ENCODE data around the gene TMEM178B. TPM values are rescaled to one million over a fixed set of nuclear protein-coding genes. Genes with fewer than 3 reads are reported as not detected.

Gene TMEM178B
- total RNA-seq, 2 experiments from 2014 or later, result 0.06 to 0.21 TPM

DNA sequence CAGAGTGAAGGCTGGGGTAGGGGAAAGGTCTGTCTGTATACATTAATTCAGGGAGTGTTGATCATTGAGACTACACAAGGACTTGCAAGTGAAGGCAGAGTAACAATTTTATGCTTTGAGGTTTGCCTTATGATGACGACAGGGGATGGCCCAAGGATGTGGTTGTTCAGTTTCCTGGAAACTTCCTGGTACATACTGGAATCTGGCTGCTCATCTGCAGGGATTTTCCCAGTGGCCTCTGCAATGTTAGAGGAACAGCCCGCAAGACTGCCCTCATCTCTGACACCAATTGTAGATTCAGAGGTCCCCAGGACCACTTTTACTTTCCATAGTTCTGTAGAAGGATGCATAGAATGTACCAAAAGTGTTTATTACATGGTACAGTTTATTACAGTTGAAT lies 189.6 kb downstream of the TMEM178B start:
- Mint-ChIP-seq H3K4me1 (peaks cover 6% of the 10 kb centered on the region), H3K36me3 (peaks cover 3% of the 10 kb centered on the region), H3K27ac (no peak overlapping the region), H3K4me3 (no peak overlapping the region), H3K9me3 (peaks cover 6% of the 10 kb centered on the region), H3K27me3 (peaks cover 23% of the 10 kb centered on the region)
- no peak for DNase-seq

DNA sequence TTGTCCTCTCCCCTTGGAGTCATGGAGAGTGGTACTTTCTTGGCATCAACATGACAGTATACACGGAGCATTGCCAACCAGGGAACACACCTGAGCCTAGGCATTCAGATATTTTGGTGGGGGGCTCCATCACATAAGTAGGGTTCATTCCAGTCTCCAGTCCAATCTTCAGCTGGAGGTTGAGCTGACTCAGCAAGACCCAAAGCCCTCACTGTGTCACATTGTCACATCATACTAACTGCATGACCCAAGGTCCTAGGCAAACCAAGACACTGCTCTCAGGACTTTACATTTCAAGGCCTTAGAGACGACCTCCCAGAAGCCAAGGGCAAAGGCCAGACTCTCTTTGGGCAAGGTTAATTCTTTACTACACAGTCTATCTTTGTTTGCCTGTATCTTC lies 190.1 kb downstream of the TMEM178B start:
- no peak overlapping the region for H3K4me3 Mint-ChIP-seq

DNA sequence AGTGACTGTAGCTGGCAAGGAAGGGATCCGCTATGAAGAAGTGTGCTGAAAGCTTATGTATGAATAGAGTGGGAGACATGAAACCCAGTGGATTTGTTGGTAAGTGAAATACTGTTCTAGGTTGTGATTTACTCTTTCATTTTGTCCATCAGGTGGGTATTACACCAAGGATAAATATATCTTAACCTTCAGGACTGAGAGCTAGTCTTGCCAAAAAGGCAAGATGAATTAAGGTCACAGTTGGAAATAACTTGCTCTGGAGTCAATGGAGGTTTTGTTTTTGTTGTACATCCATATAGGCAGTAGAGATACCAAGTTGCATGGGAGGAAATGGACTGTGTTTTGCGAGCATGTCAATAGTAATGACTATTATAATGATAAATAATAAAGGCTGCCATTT lies 190.6 kb downstream of the TMEM178B start:
- no peak for DNase-seq
- no peaks in the 10 kb centered on the region for H3K9me3 Mint-ChIP-seq
- no peak overlapping the region for H3K27ac Mint-ChIP-seq
- H3K36me3 Mint-ChIP-seq, result peaks cover 3% of the 10 kb centered on the region
- peaks cover 23% of the 10 kb centered on the region for H3K27me3 Mint-ChIP-seq
- no peak overlapping the region for H3K4me3 Mint-ChIP-seq
- H3K4me1 Mint-ChIP-seq, result peaks cover 6% of the 10 kb centered on the region

More for the DNA sequence above, 190.1 kb downstream of the TMEM178B start:
- peaks cover 3% of the 10 kb centered on the region for H3K36me3 Mint-ChIP-seq
- H3K27ac Mint-ChIP-seq, result no peak overlapping the region
- H3K4me1 Mint-ChIP-seq, result peaks cover 6% of the 10 kb centered on the region
- H3K27me3 Mint-ChIP-seq, result peaks cover 23% of the 10 kb centered on the region
- H3K9me3 Mint-ChIP-seq, result peaks cover 1% of the 10 kb centered on the region
- no peak for DNase-seq

DNA sequence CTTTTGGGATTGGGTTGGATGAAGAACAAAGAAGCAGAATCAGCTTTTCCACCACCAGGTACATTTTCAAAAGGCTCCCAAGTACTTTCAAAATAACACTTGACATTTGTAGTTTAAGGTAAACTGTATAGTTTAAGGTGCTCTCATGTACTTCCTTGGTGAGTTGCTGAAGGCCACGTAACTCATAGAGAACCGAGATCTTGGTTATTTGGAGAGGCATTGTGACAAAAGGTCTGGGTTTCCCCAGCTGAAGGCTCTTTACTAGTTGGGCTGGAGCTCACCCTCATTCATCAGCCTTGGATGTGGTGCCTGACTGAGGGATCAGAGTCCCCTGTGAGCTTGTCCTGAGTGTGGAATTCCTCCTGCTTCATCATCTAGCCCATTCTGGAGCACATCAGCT lies 191.8 kb downstream of the TMEM178B start:
- no peak overlapping the region for H3K27ac Mint-ChIP-seq
- no peak overlapping the region for H3K4me3 Mint-ChIP-seq
- no peaks in the 10 kb centered on the region for H3K9me3 Mint-ChIP-seq
- H3K4me1 Mint-ChIP-seq, result peaks cover 6% of the 10 kb centered on the region
- no peak for DNase-seq
- H3K27me3 Mint-ChIP-seq, result peaks cover 23% of the 10 kb centered on the region
- H3K36me3 Mint-ChIP-seq, result peaks cover 3% of the 10 kb centered on the region

DNA sequence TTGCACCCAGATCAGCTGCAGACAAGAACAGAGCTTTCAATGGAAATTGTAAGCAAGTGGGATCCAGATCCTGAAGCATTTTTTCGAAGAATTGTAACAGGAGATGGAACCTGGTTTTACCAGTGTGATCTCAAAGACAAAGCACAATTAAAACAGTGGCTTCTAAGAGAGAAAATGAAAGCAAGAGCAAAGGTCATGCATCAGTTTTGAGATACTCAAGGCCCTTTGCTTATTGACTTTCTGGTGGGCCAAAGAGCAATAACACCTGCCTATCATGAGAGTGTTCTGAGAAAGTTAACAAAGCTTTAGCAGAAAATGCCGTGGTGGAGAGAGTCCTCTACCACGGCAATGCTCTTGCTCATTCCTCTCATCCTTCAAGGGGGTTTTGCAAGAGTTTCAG lies 194.8 kb downstream of the TMEM178B start:
- H3K9me3 Mint-ChIP-seq, result no peaks in the 10 kb centered on the region
- H3K27me3 Mint-ChIP-seq, result peaks cover 10% of the 10 kb centered on the region
- H3K4me3 Mint-ChIP-seq, result no peak overlapping the region
- H3K27ac Mint-ChIP-seq, result no peak overlapping the region
- peaks cover 2% of the 10 kb centered on the region for H3K4me1 Mint-ChIP-seq
- no peak for DNase-seq
- no peaks in the 10 kb centered on the region for H3K36me3 Mint-ChIP-seq

DNA sequence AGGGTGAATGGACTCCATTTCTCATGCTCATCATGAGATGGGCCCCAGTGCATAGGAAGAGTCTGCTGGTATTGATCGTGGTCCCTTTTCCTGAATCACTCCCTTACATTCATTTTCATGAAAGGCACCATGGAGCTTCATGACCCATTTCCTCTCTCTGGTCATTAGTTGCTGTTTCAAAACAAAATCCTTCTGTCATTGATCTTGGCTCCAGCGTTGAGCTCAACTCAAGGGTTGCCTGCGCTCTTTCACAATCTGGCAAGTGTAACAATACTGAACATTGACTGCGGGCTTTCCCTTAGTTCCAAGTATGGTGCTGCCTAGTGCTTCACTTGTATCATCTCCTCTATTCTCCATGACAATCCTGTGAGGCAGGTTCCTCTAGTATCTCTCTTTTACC lies 197.6 kb downstream of the TMEM178B start:
- no peaks in the 10 kb centered on the region for H3K27me3 Mint-ChIP-seq
- DNase-seq, result no peak
- no peak overlapping the region for H3K4me3 Mint-ChIP-seq
- H3K36me3 Mint-ChIP-seq, result no peaks in the 10 kb centered on the region
- no peaks in the 10 kb centered on the region for H3K4me1 Mint-ChIP-seq
- H3K27ac Mint-ChIP-seq, result no peak overlapping the region
- H3K9me3 Mint-ChIP-seq, result no peaks in the 10 kb centered on the region

DNA sequence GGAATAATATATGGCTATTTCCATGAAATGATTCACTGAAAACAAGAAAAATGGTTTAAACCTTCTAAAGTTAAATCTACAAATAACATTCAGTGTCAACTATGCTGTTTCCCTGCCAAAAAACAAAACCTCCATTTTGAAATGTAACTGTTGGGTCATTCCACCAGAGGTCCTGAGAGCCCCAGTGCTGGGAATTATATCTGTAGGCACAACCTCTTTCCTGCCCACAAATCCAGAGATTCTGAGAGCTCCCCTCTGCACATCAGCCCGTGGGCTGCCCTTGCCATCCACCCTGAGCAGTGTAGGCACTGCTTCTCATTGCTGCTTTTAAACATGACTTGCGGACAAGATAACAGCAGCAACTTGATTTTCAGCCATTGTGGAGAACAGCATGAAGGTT lies 198.6 kb downstream of the TMEM178B start:
- H3K4me1 Mint-ChIP-seq, result no peaks in the 10 kb centered on the region
- no peak for DNase-seq
- no peak overlapping the region for H3K27ac Mint-ChIP-seq
- no peaks in the 10 kb centered on the region for H3K9me3 Mint-ChIP-seq
- H3K27me3 Mint-ChIP-seq, result no peaks in the 10 kb centered on the region
- H3K4me3 Mint-ChIP-seq, result no peak overlapping the region
- H3K36me3 Mint-ChIP-seq, result no peaks in the 10 kb centered on the region

DNA sequence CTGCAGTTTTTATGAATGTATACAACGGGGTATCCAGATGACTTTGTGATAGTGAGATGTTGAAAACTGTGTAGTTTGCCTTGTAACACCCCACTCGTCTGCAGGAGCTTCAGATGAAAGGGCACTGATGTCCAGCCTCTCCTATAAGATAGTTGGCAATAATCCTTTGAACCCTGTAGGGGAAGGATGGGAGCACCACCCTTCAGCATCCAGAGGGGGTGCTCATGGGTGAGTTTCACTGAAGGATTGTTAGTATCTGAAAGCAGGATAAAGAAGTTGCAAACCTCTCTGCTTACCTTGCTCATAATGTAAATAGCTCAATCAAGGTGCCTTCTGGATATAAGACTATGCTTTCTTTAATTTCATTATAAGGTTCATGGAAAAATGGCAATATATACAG lies 201.5 kb downstream of the TMEM178B start:
- no peaks in the 10 kb centered on the region for H3K4me1 Mint-ChIP-seq
- H3K4me3 Mint-ChIP-seq, result no peak overlapping the region
- H3K27ac Mint-ChIP-seq, result no peak overlapping the region
- H3K27me3 Mint-ChIP-seq, result no peaks in the 10 kb centered on the region
- no peak for DNase-seq
- H3K9me3 Mint-ChIP-seq, result no peaks in the 10 kb centered on the region
- H3K36me3 Mint-ChIP-seq, result no peaks in the 10 kb centered on the region

DNA sequence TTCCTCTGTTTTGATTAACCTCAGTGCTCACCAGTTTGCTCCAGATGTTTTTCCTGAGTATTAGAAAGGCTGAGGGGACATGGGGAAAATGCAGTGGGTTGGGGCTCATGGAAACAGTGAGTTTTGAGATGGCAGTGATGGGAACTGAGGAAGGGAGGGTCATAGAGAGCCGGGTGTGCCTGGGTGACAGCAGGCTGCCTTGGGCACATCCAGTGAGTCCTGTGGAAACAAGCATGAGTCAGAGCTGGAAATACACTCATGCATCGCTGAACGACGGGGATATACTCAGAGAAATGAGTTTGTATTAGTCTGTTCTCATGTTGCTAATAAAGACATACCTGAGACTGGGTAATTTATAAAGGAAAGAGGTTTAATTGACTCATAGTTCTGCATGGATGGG lies 202.2 kb downstream of the TMEM178B start:
- no peaks in the 10 kb centered on the region for H3K27me3 Mint-ChIP-seq
- H3K9me3 Mint-ChIP-seq, result no peaks in the 10 kb centered on the region
- no peaks in the 10 kb centered on the region for H3K36me3 Mint-ChIP-seq
- no peak for DNase-seq
- no peak overlapping the region for H3K27ac Mint-ChIP-seq
- H3K4me1 Mint-ChIP-seq, result no peaks in the 10 kb centered on the region
- H3K4me3 Mint-ChIP-seq, result no peak overlapping the region

DNA sequence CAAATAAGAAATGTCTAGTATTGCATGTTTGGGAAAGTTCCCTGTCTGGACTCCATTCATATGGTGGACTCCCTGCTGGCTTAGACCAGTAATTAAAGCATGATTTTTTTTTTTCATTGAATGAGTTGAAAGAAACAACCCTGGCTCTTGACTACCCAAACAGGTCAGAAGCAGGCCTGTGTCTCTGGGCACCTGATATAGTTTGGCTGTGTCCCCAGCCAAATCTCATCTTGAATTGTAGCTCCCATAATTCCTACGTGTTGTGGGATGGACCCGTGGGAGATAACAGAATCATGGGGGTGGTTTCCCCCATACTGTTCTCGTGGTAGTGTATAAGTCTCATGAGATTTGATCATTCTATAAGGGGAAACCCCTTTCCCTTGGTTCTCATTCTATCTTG lies 206.2 kb downstream of the TMEM178B start:
- no peaks in the 10 kb centered on the region for H3K9me3 Mint-ChIP-seq
- no peak overlapping the region for H3K4me3 Mint-ChIP-seq
- no peak overlapping the region for H3K27ac Mint-ChIP-seq
- DNase-seq, result no peak
- peaks cover 7% of the 10 kb centered on the region for H3K4me1 Mint-ChIP-seq
- no peaks in the 10 kb centered on the region for H3K27me3 Mint-ChIP-seq
- no peaks in the 10 kb centered on the region for H3K36me3 Mint-ChIP-seq

DNA sequence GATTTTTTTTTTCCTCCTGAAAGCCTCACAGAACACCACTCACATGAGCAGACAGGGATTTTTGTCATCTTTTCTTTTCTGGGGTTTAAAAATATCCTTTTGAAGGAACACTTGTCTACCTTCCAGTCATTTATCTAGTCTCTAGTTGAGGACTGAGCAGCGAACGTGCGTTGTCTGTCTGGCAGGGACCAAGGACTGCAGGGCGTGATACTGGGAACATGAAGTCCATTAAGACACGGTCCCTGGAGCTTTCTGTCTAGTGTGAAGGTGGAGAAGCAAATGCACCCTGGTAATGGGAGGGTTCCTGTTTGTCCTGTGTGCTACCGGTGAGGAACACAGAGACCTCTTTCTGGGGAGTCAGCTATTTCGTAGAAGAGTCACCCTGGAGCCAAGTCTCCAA lies 207.4 kb downstream of the TMEM178B start:
- peaks cover 7% of the 10 kb centered on the region for H3K4me1 Mint-ChIP-seq
- no peaks in the 10 kb centered on the region for H3K9me3 Mint-ChIP-seq
- H3K27ac Mint-ChIP-seq, result no peak overlapping the region
- H3K27me3 Mint-ChIP-seq, result no peaks in the 10 kb centered on the region
- no peak overlapping the region for H3K4me3 Mint-ChIP-seq
- H3K36me3 Mint-ChIP-seq, result no peaks in the 10 kb centered on the region
- no peak for DNase-seq

DNA sequence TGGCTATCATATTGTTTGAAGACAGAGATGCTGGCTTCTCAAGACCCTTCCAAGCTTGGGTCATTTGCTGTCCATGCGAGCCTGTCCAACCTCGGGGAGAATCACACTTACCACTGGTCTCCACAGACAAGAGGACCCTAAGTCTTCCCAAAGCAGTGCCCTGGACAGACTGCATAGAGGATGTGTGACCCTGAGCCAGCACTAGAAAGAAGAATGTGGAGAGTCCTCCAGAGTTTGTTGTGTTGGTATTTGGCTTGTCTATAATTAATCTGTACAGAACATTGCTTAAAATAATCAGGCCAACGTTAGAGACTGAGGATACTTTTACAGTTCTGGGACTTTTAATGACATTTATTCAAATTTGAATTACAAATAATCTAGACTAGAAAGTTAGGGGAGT lies 212.7 kb downstream of the TMEM178B start:
- Mint-ChIP-seq H3K4me1 (peaks cover 7% of the 10 kb centered on the region), H3K27me3 (no peaks in the 10 kb centered on the region), H3K36me3 (no peaks in the 10 kb centered on the region), H3K27ac (no peak overlapping the region), H3K9me3 (no peaks in the 10 kb centered on the region), H3K4me3 (no peak overlapping the region)
- DNase-seq, result no peak

DNA sequence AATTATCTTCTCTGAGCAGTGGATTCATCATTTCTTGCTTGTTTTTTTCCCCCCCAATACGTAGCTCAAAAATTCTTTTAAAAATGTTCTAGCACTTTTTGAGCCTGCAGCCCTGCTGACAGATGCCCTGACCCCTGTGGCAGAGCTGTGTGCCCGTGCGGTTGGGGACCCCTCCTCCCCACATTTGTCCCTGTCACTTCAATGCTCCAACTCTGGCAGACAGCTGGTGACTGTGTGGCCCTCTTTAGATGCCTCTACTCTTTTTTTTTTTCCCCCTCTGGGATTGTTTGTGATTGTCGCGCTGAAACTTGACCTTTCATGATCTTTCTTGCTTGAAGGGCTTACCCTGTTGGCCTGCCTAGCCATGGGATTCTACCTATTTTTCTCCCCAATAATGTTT lies 214.1 kb downstream of the TMEM178B start:
- Mint-ChIP-seq H3K36me3 (no peaks in the 10 kb centered on the region), H3K9me3 (no peaks in the 10 kb centered on the region), H3K4me1 (peaks cover 7% of the 10 kb centered on the region), H3K27ac (no peak overlapping the region), H3K4me3 (no peak overlapping the region), H3K27me3 (peaks cover 5% of the 10 kb centered on the region)
- no peak for DNase-seq

DNA sequence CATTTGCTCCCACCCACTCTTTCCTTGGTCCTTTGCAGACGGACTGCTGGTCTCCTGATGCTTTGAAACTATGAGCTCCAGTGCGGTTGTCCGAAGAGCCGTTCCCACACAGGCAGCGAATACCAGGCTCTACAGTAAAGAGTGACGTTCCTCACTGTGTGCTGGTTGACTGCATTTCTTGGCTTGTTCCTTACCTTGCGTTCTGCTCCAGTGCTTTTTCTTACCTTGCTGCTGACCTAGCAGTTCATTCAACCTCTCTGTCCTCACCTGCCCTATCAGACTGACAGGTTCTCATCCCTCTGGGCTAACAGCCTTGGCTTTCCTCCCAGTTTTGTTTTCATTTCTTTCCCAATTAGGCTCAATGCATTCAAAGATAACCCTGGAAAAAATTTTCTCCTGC lies 214.8 kb downstream of the TMEM178B start:
- DNase-seq, result no peak
- Mint-ChIP-seq H3K4me1 (peaks cover under 1% of the 10 kb centered on the region), H3K27ac (no peak overlapping the region), H3K4me3 (no peak overlapping the region), H3K9me3 (no peaks in the 10 kb centered on the region), H3K27me3 (peaks cover 9% of the 10 kb centered on the region), H3K36me3 (no peaks in the 10 kb centered on the region)

DNA sequence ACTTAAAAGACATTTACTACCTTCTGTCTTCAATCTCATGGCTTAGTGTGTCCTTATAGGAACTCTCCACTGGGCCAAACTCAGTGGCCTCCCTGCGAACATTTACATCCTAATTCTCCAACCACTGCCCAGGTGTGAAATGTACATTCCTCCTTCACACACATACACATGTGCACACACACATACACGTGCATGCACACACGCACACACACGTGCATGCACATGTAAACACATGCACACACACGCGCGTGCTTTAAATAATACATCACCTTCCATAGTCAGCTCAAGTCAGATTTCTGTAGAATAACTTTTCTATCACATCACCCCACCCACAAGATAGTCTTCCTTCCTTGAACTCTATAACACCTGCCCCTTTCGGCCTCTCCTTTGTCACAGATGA lies 216.5 kb downstream of the TMEM178B start:
- no peaks in the 10 kb centered on the region for H3K9me3 Mint-ChIP-seq
- H3K4me3 Mint-ChIP-seq, result no peak overlapping the region
- peaks cover 9% of the 10 kb centered on the region for H3K27me3 Mint-ChIP-seq
- DNase-seq, result no peak
- no peaks in the 10 kb centered on the region for H3K36me3 Mint-ChIP-seq
- no peak overlapping the region for H3K27ac Mint-ChIP-seq
- no peaks in the 10 kb centered on the region for H3K4me1 Mint-ChIP-seq

DNA sequence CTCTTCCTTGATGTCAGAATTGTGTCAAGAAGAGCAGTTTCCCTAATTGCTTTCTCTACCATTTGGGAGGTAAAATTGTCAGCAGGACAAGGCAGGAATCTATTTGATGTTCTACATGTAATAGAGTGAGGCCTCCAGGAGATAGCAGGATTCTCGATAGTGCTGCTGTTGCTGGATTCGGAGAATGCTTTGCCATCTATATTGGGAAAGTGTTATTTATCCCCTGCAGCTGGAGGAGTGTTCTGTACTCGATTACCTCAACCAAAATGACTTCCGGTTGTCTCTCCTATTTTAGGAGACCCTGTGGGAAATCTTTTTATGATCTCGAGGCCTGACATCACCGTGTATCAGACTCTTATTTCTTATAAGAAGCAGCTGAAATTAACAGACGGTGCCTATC lies 217.1 kb downstream of the TMEM178B start:
- Mint-ChIP-seq H3K9me3 (no peaks in the 10 kb centered on the region), H3K36me3 (no peaks in the 10 kb centered on the region), H3K27ac (no peak overlapping the region), H3K4me1 (no peaks in the 10 kb centered on the region), H3K27me3 (peaks cover 9% of the 10 kb centered on the region), H3K4me3 (no peak overlapping the region)
- no peak for DNase-seq

DNA sequence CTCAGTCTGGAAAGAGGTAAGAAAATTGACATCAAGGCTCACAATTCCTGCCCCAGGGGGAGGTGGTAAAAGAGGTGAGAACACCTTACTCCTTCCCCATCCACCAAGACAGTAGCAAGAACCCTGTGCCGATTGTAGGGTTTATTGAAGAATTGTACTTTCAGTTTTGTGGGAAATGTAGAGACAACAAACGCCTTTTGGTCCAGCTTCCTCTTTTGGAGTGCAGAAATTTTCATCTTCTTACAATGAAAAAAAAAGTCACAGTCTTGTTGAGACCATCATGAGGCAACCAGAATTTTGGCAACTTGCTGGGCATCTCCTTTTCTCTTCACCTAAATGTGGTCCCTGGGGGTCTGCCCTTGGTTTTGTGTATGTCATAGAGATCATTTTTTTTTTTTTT lies 217.7 kb downstream of the TMEM178B start:
- H3K36me3 Mint-ChIP-seq, result no peaks in the 10 kb centered on the region
- H3K4me1 Mint-ChIP-seq, result no peaks in the 10 kb centered on the region
- peaks cover 9% of the 10 kb centered on the region for H3K27me3 Mint-ChIP-seq
- H3K27ac Mint-ChIP-seq, result no peak overlapping the region
- no peak for DNase-seq
- no peaks in the 10 kb centered on the region for H3K9me3 Mint-ChIP-seq
- H3K4me3 Mint-ChIP-seq, result no peak overlapping the region
